HepG2 (cell line): ENCODE data around the gene TNNT3. TPM values are rescaled to one million over a fixed set of nuclear protein-coding genes. Genes with fewer than 3 reads are reported as not detected.
A peak's percentile ranks its signal among the peaks of the same experiment; 100 is the strongest.

Source experiments
- BCLAF1 ChIP-seq: fragments of 450-650 bp; IDR thresholded peaks from 2 replicates; pipeline ENCODE4 v1.6.1; 2017; ENCODE audit warnings: mild to moderate bottlenecking
- CBX1 ChIP-seq: IDR thresholded peaks from one replicate; pipeline ENCODE4 v1.6.1; 2016; ENCODE audit warnings: antibody characterized with exemption, low read depth
- CEBPZ ChIP-seq: IDR thresholded peaks from 2 replicates; pipeline ENCODE4 v1.6.1; 2012; ENCODE audit warnings: low read length, improper control_type of control experiment
- CERS6 ChIP-seq: sonication (generic); formaldehyde crosslinking; IDR thresholded peaks from 2 replicates; pipeline ENCODE4 v1.5.0; 2020; ENCODE audit warnings: missing genetic modification reagents
- ELF3 ChIP-seq: IDR thresholded peaks from 2 replicates; pipeline ENCODE4 v1.6.1; 2016; ENCODE audit warnings: missing genetic modification reagents, missing compliant biosample characterization
- GATAD1 ChIP-seq: IDR thresholded peaks from 2 replicates; pipeline ENCODE4 v1.6.1; 2016; ENCODE audit warnings: missing genetic modification reagents, missing compliant biosample characterization
- HOMEZ ChIP-seq: IDR thresholded peaks from 2 replicates; pipeline ENCODE4 v1.6.1; 2016; ENCODE audit warnings: low read depth
- IRF9 ChIP-seq: sonication (generic); formaldehyde crosslinking; IDR thresholded peaks from 2 replicates; pipeline ENCODE4 v1.8.0; 2022; ENCODE audit warnings: missing genetic modification reagents, mild to moderate bottlenecking, borderline replicate concordance
- ISX ChIP-seq: sonication (generic); formaldehyde crosslinking; conservative IDR thresholded peaks from 2 replicates; pipeline ENCODE4 v1.5.0; 2020; ENCODE audit warnings: missing genetic modification reagents
- SIX1 ChIP-seq: sonication (generic); formaldehyde crosslinking; IDR thresholded peaks from 2 replicates; pipeline ENCODE4 v1.4.0; 2020; ENCODE audit warnings: missing genetic modification reagents, borderline replicate concordance
- TOE1 ChIP-seq: sonication (generic); formaldehyde crosslinking; IDR thresholded peaks from 2 replicates; pipeline ENCODE4 v1.4.0; 2020; ENCODE audit warnings: mild to moderate bottlenecking, missing genetic modification reagents
- ZBTB26 ChIP-seq: IDR thresholded peaks from 2 replicates; pipeline ENCODE4 v1.6.1; 2016; ENCODE audit warnings: missing compliant biosample characterization, missing genetic modification reagents, borderline replicate concordance
- ZFP37 ChIP-seq: sonication (generic); formaldehyde crosslinking; IDR thresholded peaks from 2 replicates; pipeline ENCODE4 v1.4.0; 2020; ENCODE audit warnings: missing genetic modification reagents, borderline replicate concordance
- ZKSCAN5 ChIP-seq: sonication (generic); formaldehyde crosslinking; IDR thresholded peaks from 2 replicates; pipeline ENCODE4 v1.5.1; 2020; ENCODE audit warnings: mild to moderate bottlenecking, missing genetic modification reagents
- ZNF136 ChIP-seq: sonication (generic); formaldehyde crosslinking; IDR thresholded peaks from 2 replicates; pipeline ENCODE4 v1.8.1; 2022; ENCODE audit warnings: low read depth, mild to moderate bottlenecking, moderate library complexity, missing genetic modification reagents
- ZNF17 ChIP-seq: sonication (generic); formaldehyde crosslinking; IDR thresholded peaks from 2 replicates; pipeline ENCODE4 v1.5.0; 2020; ENCODE audit warnings: mild to moderate bottlenecking, missing genetic modification reagents
- ZNF501 ChIP-seq: sonication (generic); formaldehyde crosslinking; IDR thresholded peaks from 2 replicates; pipeline ENCODE4 v1.5.1; 2020; ENCODE audit warnings: mild to moderate bottlenecking, moderate library complexity, missing genetic modification reagents
- polyA plus RNA-seq, 8 experiments: library from polyadenylated mRNA; depleted of rRNA in 3 of 8; stranded (reverse) in 7 of 8; unstranded in 1 of 8; fragments of >200 nt; fragmentation: Illumina TruSeq in 4 of 8; extraction: Trizol in 4 of 8; gene quantifications; 2 replicates each; pipeline versions ENCODE4 v1.2.1 to v1.2.3, GENCODE V29; 2011 to 2016; ENCODE audit warnings: low read depth in 4 of 8, missing spikeins in 1 of 8, mixed read lengths in 1 of 8; ENCODE audit not compliant: insufficient read depth in 1 of 8
- total RNA-seq, 5 experiments: library from RNA; depleted of rRNA; stranded (reverse); fragments of >200 nt; fragmentation: Illumina TruSeq; extraction: Trizol; gene quantifications; 2 replicates each; pipeline ENCODE4 v1.2.3, GENCODE V29; 2016; ENCODE audit warnings: low read depth in 1 of 5

TNNT3 gene
- total and polyA plus RNA-seq, 2 of the 13 experiments (the other 11 are each of a cell fraction or from before 2014, with no cell fraction given) = not detected

- TF ChIP-seq CEBPZ (no peak), TOE1 (CRISPR knock-in tag) (no peak), CBX1 (no peak), ZBTB26 (CRISPR knock-in tag) (no peak), ELF3 (CRISPR knock-in tag) (0 out of 2 replicates have a peak, but pooled peaks have one; percentile 30), HOMEZ (no peak), ZNF17 (CRISPR knock-in tag) (no peak), ZNF136 (CRISPR knock-in tag) (no peak; the same call in 1 of the 2 replicates), BCLAF1 (no peak), GATAD1 (CRISPR knock-in tag) (0 out of 2 replicates have a peak, but pooled peaks have one; percentile 37), CERS6 (CRISPR knock-in tag) (no peak), ZFP37 (CRISPR knock-in tag) (no peak), ISX (CRISPR knock-in tag) (no peak), ZNF501 (CRISPR knock-in tag) (peak; percentile 48; the same call in 1 of the 2 replicates), IRF9 (CRISPR knock-in tag) (no peak), SIX1 (CRISPR knock-in tag) (no peak), ZKSCAN5 (CRISPR knock-in tag) (no peak)
Measured at GRCh38 chr11:1882265-1883238, 37.0 kb upstream of the TNNT3 start (continued).
